GM04504 (cell line): ENCODE results near the gene TMEM39A.
A peak's percentile ranks its signal among the peaks of the same experiment; 100 is the strongest.

ENCODE experiments used
- DNase-seq: peaks from one replicate; pipeline ENCODE4 v3.0.0-alpha.2; 2012; ENCODE audit warnings: low read depth

TMEM39A gene

GRCh38 chr3:119453822-119454221 is 9.6 kb downstream of the TMEM39A start:
- no peak for DNase-seq

- no peak for DNase-seq
These were observed 18.8 kb downstream of the TMEM39A start for GRCh38 chr3:119444590-119444989.

GRCh38 chr3:119443179-119443578 is 20.2 kb downstream of the TMEM39A start:
- no peak for DNase-seq

GRCh38 chr3:119437691-119438258 is 25.6 kb downstream of the TMEM39A start:
- no peak for DNase-seq

- no peak for DNase-seq
These were observed 26.4 kb downstream of the TMEM39A start for GRCh38 chr3:119436977-119437376.

GRCh38 chr3:119434703-119435102 is 28.7 kb downstream of the TMEM39A start:
- no peak for DNase-seq

GRCh38 chr3:119433613-119434325 is 29.6 kb downstream of the TMEM39A start:
- no peak for DNase-seq

GRCh38 chr3:119428538-119428937 is 34.9 kb downstream of the TMEM39A start:
- DNase-seq = no peak

- DNase-seq = no peak
These were observed 35.7 kb downstream of the TMEM39A start for GRCh38 chr3:119427669-119428068.

GRCh38 chr3:119420196-119420595 is 43.2 kb downstream of the TMEM39A start:
- DNase-seq = no peak

- DNase-seq = peak; percentile 4
These were observed 44.8 kb downstream of the TMEM39A start for GRCh38 chr3:119418641-119419040.

- DNase-seq = no peak
These were observed 45.5 kb downstream of the TMEM39A start for GRCh38 chr3:119417771-119418512.

- no peak for DNase-seq
These were observed 46.5 kb downstream of the TMEM39A start for GRCh38 chr3:119416873-119417272.

- DNase-seq = no peak
These were observed 49.7 kb downstream of the TMEM39A start for GRCh38 chr3:119413603-119414280.

- DNase-seq = no peak
These were observed 53.6 kb downstream of the TMEM39A start for GRCh38 chr3:119409844-119410243.

GRCh38 chr3:119408243-119408950 is 55.0 kb downstream of the TMEM39A start:
- DNase-seq = no peak

GRCh38 chr3:119405315-119405714 is 58.1 kb downstream of the TMEM39A start:
- DNase-seq = no peak

GRCh38 chr3:119403201-119403600 is 60.2 kb downstream of the TMEM39A start:
- no peak for DNase-seq

GRCh38 chr3:119402791-119403190 is 60.6 kb downstream of the TMEM39A start:
- DNase-seq = no peak

- no peak for DNase-seq
These were observed 61.6 kb downstream of the TMEM39A start for GRCh38 chr3:119401503-119402440.

GRCh38 chr3:119401069-119401468 is 62.3 kb downstream of the TMEM39A start:
- no peak for DNase-seq
